ENCODE measurements around the gene SOBP. TPM values are rescaled to one million over a fixed set of nuclear protein-coding genes. Genes with fewer than 3 reads are reported as not detected.

The SOBP gene
- total and polyA plus RNA-seq, 10 donors: 0.87 to 7.8 (median 4.9) TPM

DNA sequence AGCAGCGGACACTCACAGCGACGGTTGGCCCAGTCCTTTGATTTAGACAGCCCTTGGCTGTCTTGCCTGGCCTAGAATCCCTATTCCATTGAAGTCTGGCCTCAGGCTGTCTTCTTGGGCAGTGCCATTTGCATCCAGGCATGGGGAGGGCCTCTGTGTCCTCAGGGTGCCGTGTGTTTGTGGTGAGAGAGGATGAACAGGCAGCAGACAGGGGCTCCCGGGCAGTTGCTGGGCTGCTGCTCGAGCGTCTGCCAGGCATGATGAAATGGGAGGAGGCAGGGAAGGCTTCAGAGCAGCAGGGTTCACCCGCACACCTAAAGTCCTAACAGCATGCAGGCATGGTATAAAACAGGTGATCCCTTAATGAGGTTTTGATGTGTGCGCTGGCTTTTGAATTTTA, 126.9 kb downstream of the SOBP start:
- TF ChIP-seq POLR2A (IDR thresholded peaks at IDR 0.05) (no peak), POLR2AphosphoS5 (IDR thresholded peaks at IDR 0.05) (no peak)
- TF ChIP-seq, protein P1, sequence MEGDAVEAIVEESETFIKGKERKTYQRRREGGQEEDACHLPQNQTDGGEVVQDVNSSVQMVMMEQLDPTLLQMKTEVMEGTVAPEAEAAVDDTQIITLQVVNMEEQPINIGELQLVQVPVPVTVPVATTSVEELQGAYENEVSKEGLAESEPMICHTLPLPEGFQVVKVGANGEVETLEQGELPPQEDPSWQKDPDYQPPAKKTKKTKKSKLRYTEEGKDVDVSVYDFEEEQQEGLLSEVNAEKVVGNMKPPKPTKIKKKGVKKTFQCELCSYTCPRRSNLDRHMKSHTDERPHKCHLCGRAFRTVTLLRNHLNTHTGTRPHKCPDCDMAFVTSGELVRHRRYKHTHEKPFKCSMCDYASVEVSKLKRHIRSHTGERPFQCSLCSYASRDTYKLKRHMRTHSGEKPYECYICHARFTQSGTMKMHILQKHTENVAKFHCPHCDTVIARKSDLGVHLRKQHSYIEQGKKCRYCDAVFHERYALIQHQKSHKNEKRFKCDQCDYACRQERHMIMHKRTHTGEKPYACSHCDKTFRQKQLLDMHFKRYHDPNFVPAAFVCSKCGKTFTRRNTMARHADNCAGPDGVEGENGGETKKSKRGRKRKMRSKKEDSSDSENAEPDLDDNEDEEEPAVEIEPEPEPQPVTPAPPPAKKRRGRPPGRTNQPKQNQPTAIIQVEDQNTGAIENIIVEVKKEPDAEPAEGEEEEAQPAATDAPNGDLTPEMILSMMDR (IDR thresholded peaks at IDR 0.05 in 8 of 11, conservative IDR thresholded peaks at IDR 0.05 in 3 of 11): no peak
- intact Hi-C loops (cut with DNase I; ENCODE audit: low total_unique reads): no loop called here
- peaks cover 0 to 38% (median 13%) of the 10 kb centered on the region in 6 donors for H3K4me1 ChIP-seq
- DNase-seq: no peak
- no peaks in the 10 kb centered on the region for H3K27me3 ChIP-seq (replicated peaks in 1 of 7)
- no peaks in the 10 kb centered on the region for H3K9me3 ChIP-seq
- H3K27ac ChIP-seq: no peak overlapping the region
- H3K36me3 ChIP-seq: no peaks in the 10 kb centered on the region
- 91 to 99% (median 94%) methylated on average over 9 of the region's 9 CpGs for WGBS, 5 donors
- H3K4me3 ChIP-seq: no peak overlapping the region

DNA sequence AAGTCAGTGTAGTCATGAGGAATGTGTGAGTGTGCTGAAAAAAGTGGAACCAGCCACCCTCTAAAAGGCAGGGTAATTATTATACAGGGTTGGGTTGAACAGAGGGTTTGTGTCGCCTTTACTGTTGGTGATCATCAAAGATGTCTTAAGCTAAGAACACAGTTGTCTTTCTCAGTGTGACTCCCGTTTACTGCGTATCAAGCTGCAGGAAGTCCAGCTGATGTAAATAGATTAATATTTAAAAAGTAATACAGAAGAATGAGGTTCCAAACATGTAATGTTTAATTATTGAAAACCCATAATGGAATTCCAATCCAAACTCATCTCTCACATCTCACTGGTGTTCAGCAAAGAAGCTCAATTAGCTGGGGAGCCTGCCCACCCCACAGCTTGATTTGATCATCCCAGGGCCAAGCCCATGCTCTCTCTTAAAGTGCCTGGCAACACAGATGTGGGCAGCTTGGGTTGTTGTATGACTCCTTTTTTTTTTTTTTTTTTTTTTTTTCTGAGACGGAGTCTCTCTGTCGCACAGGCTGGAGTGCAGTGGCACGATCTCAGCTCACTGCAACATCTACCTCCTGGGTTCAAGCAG, 127.5 kb downstream of the SOBP start:
- Histone ChIP-seq H3K27me3 (replicated peaks in 1 of 7) (no peaks in the 10 kb centered on the region), H3K36me3 (no peaks in the 10 kb centered on the region), H3K4me1 (peaks cover 0 to 38% (median 13%) of the 10 kb centered on the region in 6 donors), H3K4me3 (no peak overlapping the region), H3K27ac (no peak overlapping the region), H3K9me3 (no peaks in the 10 kb centered on the region)
- 95 to 98% (median 97%) methylated on average over 5 to 6 of the region's 6 CpGs for WGBS, 5 donors
- intact Hi-C loops (cut with DNase I; ENCODE audit: low total_unique reads): no loop called here
- TF ChIP-seq POLR2A (IDR thresholded peaks at IDR 0.05): no peak
- no peak for TF ChIP-seq POLR2AphosphoS5 (IDR thresholded peaks at IDR 0.05)
- TF ChIP-seq, protein P1 (IDR thresholded peaks at IDR 0.05 in 8 of 11, conservative IDR thresholded peaks at IDR 0.05 in 3 of 11): no peak
- no peak for DNase-seq

DNA sequence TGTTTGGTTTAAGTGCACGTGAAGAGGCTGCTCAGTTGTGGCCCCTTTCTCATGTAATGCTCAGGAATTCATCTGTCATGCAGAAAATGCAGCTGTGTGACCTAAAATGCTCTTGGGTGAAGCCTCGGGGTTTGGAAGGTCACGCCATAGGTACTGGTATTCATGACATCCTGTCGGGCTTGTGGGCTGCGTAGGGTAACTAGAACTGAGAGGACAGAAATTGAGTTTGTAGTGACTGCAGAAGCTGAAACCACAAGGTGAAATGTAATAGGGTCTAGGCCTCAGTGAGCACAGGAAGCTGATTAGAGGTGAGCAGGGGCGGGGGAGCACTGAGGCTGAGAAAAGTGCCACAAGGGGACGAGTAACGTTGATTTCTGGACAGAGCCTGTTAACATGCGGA, 128.8 kb downstream of the SOBP start:
- intact Hi-C loops (cut with DNase I; ENCODE audit: low total_unique reads): no loop called here
- Histone ChIP-seq H3K4me3 (no peak overlapping the region), H3K27ac (peak overlapping the region in 5 of 8 donors; percentile 1 to 57 (median 51)), H3K4me1 (peaks cover 0 to 38% (median 13%) of the 10 kb centered on the region in 6 donors), H3K27me3 (replicated peaks in 1 of 7) (no peaks in the 10 kb centered on the region), H3K9me3 (no peaks in the 10 kb centered on the region), H3K36me3 (no peaks in the 10 kb centered on the region)
- peak; percentile 80 for DNase-seq
- no peak for TF ChIP-seq POLR2A (IDR thresholded peaks at IDR 0.05)
- TF ChIP-seq POLR2AphosphoS5 (IDR thresholded peaks at IDR 0.05): peak in 1 of 3 donors; percentile 30
- 50 to 74% (median 62%) methylated on average over 9 of the region's 9 CpGs for WGBS, 5 donors

DNA sequence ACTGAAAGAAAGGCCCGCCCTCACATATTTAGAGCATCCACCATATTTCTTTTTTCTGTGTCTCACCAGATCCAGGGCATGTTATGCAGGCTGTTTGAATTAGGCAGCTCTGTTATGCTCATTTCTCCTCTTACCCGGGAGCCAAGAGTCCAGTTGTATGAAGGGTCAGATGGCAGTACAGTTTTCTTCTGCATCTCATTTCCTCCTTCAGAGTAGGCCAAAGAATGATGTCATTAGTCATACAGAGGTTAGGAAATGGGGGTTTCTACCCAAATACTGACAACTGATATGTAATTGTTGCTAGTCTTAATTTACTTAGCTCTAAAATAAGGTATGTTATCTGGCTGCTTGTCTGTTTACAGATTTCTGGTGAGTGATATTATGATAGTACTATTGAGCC, 130.8 kb downstream of the SOBP start:
- Histone ChIP-seq H3K4me1 (peaks cover 0 to 38% (median 13%) of the 10 kb centered on the region in 6 donors), H3K36me3 (no peaks in the 10 kb centered on the region), H3K27me3 (replicated peaks in 1 of 7) (no peaks in the 10 kb centered on the region), H3K4me3 (no peak overlapping the region), H3K27ac (no peak overlapping the region), H3K9me3 (no peaks in the 10 kb centered on the region)
- DNase-seq: no peak
- intact Hi-C loops (cut with DNase I; ENCODE audit: low total_unique reads): no loop called here
- 81 to 91% (median 87%) methylated on average over 2 of the region's 2 CpGs for WGBS, 5 donors
- TF ChIP-seq POLR2AphosphoS5 (IDR thresholded peaks at IDR 0.05) (no peak), POLR2A (IDR thresholded peaks at IDR 0.05) (no peak)

DNA sequence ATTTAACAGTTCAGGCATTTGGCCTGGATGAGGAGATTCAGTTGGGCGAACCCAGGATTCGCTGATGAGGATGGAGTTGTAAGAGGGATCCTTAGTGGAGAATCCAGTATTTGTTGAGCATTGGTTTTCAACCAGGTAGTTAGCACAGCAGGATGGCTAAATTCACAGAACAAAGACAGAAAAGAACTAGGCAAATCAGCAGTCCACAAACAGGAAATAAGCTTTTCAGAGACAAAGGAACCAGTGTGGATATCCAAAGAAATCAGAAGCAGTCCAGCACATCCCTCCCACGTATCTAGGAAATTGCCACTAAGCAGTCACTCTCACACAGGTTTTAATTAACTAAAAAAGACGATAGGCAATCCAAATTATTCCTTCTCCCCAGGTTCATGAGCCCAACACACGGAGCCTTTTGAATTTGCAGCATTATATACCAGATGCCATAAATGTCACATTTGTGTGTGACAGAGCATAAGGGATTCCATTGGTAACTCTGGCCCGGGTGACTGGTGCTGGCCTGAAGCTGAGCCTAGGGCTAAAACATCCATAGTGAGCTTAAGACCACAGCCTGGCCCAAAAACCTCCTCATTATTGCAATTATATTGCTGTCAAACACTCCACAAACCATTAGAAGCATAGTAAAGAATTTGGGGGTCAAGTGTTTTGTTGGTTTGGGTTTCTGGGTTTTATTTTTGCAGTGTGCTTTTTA, 131.5 kb downstream of the SOBP start:
- H3K9me3 ChIP-seq: no peaks in the 10 kb centered on the region
- DNase-seq: no peak
- no peak overlapping the region for H3K27ac ChIP-seq
- TF ChIP-seq POLR2AphosphoS5 (IDR thresholded peaks at IDR 0.05): no peak
- TF ChIP-seq POLR2A (IDR thresholded peaks at IDR 0.05): no peak
- no peaks in the 10 kb centered on the region for H3K27me3 ChIP-seq (replicated peaks in 1 of 7)
- 68 to 86% (median 81%) methylated on average over 6 of the region's 6 CpGs for WGBS, 5 donors
- H3K36me3 ChIP-seq: no peaks in the 10 kb centered on the region
- intact Hi-C loops (cut with DNase I; ENCODE audit: low total_unique reads): no loop called here
- no peak overlapping the region for H3K4me3 ChIP-seq
- peaks cover 0 to 38% (median 13%) of the 10 kb centered on the region in 6 donors for H3K4me1 ChIP-seq
